Activated CD4-positive, alpha-beta T cell treated with anti-CD3 and anti-CD28 coated beads, Interleukin-2, Interleukin-4, amounts not matched to agents 100 ng/mL and 50 ng/mL, durations not matched to agents 16 hours and 8 hours (primary cell): ENCODE measurements around the gene LRIT1.

Experiments used
- DNase-seq: peaks from one replicate; pipeline ENCODE4 v3.0.0-alpha.2; 2020; ENCODE audit warnings: low spot score

Gene LRIT1

GRCh38 chr10:84193327-84193726 lies 48.0 kb downstream of the LRIT1 start:
- DNase-seq: no peak

DNA sequence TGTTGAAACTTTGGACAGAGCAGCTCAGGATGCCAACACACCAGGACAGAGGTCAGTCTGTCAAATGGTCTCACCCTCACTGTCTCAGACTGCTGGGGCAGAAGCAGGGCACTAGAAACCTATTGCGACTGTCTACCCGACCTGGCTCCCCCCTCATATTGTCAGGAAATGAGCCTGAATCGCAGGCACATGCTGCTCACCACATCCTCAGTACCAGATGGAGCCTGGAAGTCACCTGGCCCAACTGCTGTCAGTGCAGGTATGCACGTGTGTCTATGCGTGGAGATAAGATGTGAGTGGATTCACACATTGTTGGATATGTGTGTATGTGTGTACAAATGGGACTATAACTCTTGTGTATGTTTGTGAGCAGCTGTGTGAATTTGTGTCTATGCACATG lies 50.2 kb downstream of the LRIT1 start:
- no peak for DNase-seq

DNA sequence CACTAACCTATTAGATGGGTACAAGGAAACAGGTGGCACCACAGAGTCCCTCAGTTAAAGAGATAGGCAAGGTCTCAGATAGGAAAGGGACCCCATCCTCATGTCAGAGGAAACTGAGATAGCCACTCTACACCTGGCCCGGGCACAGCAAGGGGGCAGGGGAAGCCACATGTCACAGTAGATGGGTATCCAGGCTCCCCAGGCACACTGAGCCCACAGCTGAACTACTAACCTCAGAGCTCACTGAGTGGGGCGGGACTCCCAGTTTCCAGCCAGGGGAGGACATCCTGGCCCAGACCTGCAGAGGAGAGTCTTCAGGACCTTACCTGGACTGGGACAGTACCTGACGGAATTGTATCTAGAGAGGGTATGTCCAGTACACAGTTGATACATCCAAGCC lies 50.7 kb downstream of the LRIT1 start:
- no peak for DNase-seq

GRCh38 chr10:84188815-84189214 lies 52.5 kb downstream of the LRIT1 start:
- DNase-seq: no peak

- no peak for DNase-seq
These were observed 55.7 kb downstream of the LRIT1 start for GRCh38 chr10:84185526-84186175.

- DNase-seq: no peak
These were observed 56.8 kb downstream of the LRIT1 start for GRCh38 chr10:84184517-84184916.

DNA sequence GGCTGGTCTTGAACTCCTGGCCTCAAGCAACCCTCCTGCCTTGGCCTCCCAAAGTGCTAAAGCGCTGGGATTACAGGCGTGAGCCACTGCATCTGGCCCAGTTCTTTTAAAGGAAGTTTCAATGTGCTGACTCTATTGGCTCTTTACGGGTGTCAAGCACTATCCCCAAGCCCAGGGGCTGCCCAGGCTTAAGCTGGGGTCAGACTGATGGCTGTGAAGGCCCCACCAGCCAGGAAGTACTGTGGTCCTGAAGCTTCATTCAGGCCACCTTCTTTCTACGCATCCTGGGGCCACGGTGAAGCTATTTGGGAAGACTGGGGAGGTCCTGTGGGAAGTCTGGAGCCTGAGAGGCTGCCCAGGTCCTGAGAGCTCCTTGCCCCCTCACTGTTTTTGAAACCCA lies 59.7 kb downstream of the LRIT1 start:
- no peak for DNase-seq
